ENCODE data around the gene REL.
A peak's percentile ranks its signal among the peaks of the same experiment; 100 is the strongest.

Gene REL

DNA sequence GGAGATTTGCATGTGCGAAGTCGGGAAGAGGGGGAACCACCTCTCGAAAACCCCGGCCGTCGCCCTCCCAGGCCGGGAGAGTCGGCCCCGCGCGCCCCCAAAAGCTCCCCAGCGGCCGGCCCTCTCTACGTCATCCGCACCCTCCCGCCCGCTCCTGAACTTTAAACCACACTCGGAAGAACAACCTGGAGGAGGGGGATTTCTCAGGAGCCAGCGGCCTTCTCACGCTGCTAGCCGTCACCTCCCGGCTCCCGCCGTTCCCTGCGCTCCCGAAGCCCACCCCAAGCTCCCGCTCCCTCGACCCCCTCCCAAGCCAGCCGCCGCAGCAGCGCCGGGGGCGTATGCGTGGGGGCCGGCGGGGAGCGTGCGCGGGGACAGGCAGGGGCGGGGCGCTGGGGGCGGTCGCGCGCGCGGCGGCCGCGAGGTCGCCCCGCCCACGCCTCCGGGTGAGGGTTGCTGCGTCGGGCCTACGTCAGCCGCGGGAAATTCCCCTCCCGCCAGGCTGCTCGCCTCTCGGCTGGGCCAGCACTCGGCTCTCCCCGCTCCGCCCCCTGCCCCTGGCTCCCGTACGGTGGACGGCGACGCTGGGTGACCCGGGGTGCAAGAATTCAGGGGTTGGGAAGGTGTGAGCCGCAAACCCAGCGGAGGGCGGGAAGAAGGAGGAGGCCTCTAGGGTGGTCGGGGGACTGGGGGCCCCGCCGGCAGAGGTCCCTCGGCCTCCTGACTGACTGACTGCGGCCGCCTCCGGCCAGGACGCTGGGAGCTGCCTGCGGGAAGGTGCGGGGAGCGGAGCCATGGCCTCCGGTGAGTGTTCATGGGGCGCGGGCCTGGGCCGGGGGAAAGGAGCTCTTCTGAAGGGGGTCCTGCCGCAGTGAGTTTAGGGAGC is at the start of gene REL:
Gene REL (plus strand): TSS at position 528 of the 886 bp plus-strand sequence. CDS start 267 bp downstream, at position 795.
- Mint-ChIP-seq H3K9me3 (no peaks in the 10 kb centered on the region), H3K4me3 (peak within 1 kb of the TSS; percentile 97), H3K27me3 (no peaks in the 10 kb centered on the region), H3K27ac (peak within 1 kb of the TSS; percentile 96), H3K36me3 (ENCODE audit: low read depth) (peaks cover 43% of the 10 kb centered on the region), H3K4me1 (ENCODE audit: low read depth) (peaks cover 33% of the 10 kb centered on the region)
- peak; percentile 93 for DNase-seq

DNA sequence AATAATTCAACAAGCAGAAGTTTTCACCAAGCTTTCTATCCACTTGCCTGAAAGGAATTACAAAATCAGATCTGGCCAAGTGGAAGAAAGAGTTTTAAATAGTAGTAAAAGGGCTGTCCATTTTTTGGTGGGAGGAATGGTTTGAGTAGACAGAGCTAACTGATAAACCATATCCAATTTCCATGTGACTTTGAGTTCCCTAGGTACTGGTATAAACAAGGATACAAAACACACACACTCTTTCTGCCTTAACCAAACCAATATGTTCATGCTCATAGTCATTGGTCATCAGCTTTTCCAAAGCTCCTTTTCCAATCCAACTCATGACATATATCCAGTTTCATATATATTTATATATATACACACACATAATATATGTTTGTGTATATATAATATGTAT is 49.5 kb upstream of the REL start:
- H3K27ac Mint-ChIP-seq = no peak overlapping the region
- no peak for DNase-seq
- no peaks in the 10 kb centered on the region for H3K36me3 Mint-ChIP-seq (ENCODE audit: low read depth)
- peaks cover 5% of the 10 kb centered on the region for H3K27me3 Mint-ChIP-seq
- H3K4me1 Mint-ChIP-seq (ENCODE audit: low read depth) = peaks cover 50% of the 10 kb centered on the region
- no peaks in the 10 kb centered on the region for H3K9me3 Mint-ChIP-seq
- H3K4me3 Mint-ChIP-seq = no peak overlapping the region

DNA sequence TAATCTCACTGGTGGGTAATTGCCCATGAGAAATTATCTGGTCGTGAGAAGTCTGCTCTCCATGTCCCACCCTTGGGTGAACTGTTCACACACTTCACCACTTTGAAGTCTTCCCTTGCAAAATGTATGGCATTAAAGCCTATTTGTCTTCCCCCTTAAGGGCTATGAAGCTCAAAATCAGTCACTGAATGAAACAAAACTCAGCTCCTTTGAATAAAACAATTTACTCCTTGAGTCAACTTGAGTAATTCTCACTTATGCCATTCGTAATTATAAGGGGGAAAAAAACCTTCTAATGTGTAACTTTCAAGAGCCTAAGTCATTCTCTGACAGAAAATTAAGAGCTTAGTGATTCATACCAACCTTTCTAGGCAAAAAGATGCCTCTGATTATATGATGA is 48.8 kb upstream of the REL start:
- no peaks in the 10 kb centered on the region for H3K36me3 Mint-ChIP-seq (ENCODE audit: low read depth)
- H3K27me3 Mint-ChIP-seq = peaks cover 5% of the 10 kb centered on the region
- DNase-seq = no peak
- H3K4me1 Mint-ChIP-seq (ENCODE audit: low read depth) = peaks cover 47% of the 10 kb centered on the region
- H3K4me3 Mint-ChIP-seq = no peak overlapping the region
- peak overlapping the region; percentile 79 for H3K27ac Mint-ChIP-seq
- H3K9me3 Mint-ChIP-seq = no peaks in the 10 kb centered on the region

DNA sequence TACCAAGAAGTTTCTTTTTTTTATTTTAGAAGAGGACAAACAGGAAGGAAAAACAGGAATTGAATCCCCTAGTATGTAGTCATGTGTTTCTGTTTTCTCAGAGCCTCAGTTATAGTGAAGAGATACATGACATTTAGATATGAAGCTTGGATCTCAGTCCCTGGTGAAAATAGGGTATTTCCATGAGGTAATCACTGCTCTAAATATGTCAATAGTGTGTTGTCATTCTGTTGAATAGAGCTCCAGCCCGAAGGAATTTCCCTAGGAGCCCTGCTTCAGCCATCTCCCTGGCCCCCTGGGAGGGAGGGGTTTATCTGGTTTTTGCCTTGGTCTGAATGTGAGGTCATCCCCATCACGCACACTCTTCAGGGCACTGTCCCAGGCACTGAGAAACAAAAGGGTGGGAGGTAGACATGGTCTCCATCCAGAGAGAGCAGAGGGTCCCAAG is 47.1 kb upstream of the REL start:
- no peak overlapping the region for H3K4me3 Mint-ChIP-seq
- DNase-seq = no peak

DNA sequence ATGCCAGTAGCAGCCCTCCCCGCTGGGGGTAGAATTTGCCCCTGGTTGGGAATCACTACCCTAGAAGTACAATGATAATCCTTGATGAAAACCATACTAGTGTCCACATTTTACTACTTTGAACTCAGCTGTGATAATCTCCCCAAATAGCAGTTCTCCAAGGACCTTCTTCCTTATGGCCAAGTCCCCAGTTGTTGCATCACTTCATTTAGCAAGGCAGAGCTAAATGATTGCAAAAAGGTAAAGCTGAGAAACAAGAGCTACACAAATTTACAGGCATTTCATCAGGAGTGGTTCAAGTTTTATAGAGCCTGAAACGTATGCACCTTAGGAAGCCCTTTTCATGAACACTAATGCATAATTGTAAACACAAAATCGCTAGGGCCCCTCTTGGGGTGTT is 44.9 kb upstream of the REL start:
- no peaks in the 10 kb centered on the region for H3K9me3 Mint-ChIP-seq
- peaks cover 53% of the 10 kb centered on the region for H3K4me1 Mint-ChIP-seq (ENCODE audit: low read depth)
- no peak overlapping the region for H3K4me3 Mint-ChIP-seq
- no peak for DNase-seq
- no peaks in the 10 kb centered on the region for H3K36me3 Mint-ChIP-seq (ENCODE audit: low read depth)
- peaks cover 5% of the 10 kb centered on the region for H3K27me3 Mint-ChIP-seq
- no peak overlapping the region for H3K27ac Mint-ChIP-seq

More for the DNA sequence above, 47.1 kb upstream of the REL start:
- Mint-ChIP-seq H3K4me1 (ENCODE audit: low read depth) (peaks cover 49% of the 10 kb centered on the region), H3K27ac (peak overlapping the region; percentile 79), H3K36me3 (ENCODE audit: low read depth) (no peaks in the 10 kb centered on the region), H3K9me3 (no peaks in the 10 kb centered on the region), H3K27me3 (peaks cover 5% of the 10 kb centered on the region)

DNA sequence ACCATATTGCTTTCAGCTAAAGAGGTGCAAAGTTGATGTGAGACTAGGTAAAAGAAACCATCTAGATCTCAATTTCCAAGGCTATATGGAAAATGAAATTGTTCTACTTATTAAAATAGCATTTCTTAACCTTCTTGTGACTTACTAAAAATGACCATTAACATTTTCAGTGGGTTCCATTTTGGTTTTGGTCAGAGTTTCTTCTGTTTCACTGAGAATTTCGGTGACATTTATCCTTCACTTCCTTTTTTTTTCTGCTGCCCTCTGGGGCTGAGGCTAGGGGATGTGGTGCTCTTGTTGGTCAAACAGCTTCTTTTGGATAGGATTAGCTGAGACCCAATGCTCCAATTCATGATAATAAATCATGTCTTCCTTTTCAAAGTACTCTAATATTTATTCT is 44.3 kb upstream of the REL start:
- Mint-ChIP-seq H3K27me3 (peaks cover 5% of the 10 kb centered on the region), H3K4me3 (no peak overlapping the region), H3K27ac (no peak overlapping the region), H3K36me3 (ENCODE audit: low read depth) (no peaks in the 10 kb centered on the region), H3K4me1 (ENCODE audit: low read depth) (peaks cover 48% of the 10 kb centered on the region), H3K9me3 (no peaks in the 10 kb centered on the region)
- no peak for DNase-seq

DNA sequence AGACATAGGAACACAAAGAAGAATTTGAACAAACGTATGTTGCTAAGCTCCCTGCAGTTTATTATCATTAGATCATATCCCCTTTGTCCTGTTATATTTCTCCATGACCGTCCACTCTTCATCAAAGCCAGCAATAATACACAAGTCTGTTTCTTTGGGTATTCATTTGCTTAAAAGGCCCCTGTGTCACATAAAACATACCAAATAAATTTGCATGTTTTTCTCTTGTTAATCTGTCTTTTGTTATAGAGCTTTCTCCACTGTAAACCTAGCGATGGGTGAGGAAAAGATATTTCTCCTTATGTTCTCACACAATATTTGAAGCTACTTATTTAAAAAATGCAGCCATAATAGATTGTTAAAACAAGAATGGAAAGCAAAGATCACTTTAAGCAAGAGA is 42.9 kb upstream of the REL start:
- no peak overlapping the region for H3K27ac Mint-ChIP-seq
- peaks cover 36% of the 10 kb centered on the region for H3K4me1 Mint-ChIP-seq (ENCODE audit: low read depth)
- DNase-seq = no peak
- peaks cover 5% of the 10 kb centered on the region for H3K27me3 Mint-ChIP-seq
- no peak overlapping the region for H3K4me3 Mint-ChIP-seq
- no peaks in the 10 kb centered on the region for H3K36me3 Mint-ChIP-seq (ENCODE audit: low read depth)
- no peaks in the 10 kb centered on the region for H3K9me3 Mint-ChIP-seq

DNA sequence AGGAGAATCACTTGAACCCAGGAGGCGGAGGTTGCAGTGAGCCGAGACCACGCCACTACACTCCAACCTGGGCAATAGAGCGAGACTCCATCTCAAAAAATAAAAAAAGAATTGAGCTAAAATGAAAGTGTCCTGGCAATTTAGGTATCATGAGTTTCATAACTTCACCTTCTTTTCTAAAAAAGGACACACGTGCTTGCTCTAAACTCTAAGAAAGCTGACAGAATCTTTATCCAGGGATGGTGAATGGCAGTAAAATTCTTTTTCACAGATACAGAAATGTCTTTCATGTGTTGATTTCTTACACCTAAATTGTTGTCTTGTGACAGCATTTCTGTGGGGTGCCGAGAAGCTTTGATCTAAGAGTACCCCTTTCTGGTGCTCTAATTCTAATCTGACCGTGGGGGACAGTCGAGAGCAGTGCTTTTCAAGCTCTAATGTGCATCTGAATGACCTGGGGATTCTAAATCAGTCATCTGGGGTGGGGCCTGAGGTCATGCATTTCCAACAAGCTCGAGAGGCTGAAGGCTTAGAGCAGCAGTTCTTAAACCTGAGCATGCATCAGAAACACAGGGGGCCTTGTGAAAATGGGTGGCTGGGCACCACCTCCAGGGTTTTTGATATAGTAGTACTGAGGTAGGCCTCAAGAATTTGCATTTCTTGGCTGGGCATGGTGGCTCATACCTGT is 42.1 kb upstream of the REL start:
- Mint-ChIP-seq H3K27me3 (peaks cover 5% of the 10 kb centered on the region), H3K36me3 (ENCODE audit: low read depth) (no peaks in the 10 kb centered on the region), H3K27ac (no peak overlapping the region), H3K4me3 (no peak overlapping the region), H3K9me3 (no peaks in the 10 kb centered on the region), H3K4me1 (ENCODE audit: low read depth) (peaks cover 36% of the 10 kb centered on the region)
- DNase-seq = no peak

DNA sequence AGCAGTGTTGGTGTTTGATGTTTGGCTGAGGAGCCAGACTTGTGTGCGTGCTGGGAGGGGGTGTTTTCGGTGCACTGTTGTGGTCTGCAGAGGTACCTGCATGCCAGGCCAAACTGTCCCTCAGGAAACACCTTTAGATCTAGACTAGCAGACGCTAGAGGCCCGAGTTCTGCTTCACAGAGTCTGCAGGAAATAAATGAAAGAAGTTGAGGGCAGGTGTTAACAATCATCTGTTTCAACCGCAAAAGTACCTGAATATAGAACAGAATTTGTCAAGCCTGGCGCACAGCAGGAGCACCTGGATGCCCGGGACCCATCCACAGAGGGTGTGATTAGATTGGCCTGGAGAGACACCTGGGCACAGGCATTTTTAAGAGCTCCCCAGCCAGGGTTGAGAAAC is 40.5 kb upstream of the REL start:
- Mint-ChIP-seq H3K36me3 (ENCODE audit: low read depth) (no peaks in the 10 kb centered on the region), H3K9me3 (no peaks in the 10 kb centered on the region), H3K4me3 (no peak overlapping the region), H3K27me3 (no peaks in the 10 kb centered on the region), H3K27ac (no peak overlapping the region), H3K4me1 (ENCODE audit: low read depth) (peaks cover 38% of the 10 kb centered on the region)
- no peak for DNase-seq

DNA sequence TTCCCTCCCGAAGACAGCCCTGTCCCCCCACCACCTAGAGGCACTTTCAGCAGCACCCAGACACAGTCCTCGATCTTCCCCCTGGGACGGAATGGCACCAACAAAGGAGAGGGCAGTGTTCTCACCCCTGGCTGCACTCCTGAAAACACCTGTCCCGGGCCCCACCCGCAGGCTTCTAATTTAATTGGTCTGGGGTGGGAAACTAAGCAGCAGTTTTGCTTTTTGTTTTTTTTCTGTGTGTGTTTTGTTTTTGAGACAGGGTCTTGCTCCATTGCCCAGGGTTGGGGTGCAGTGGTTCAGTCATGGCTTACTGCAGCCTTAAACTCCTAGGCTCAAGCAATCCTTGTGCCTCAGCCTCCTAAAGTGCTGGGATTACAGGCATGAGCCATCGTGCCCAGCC is 38.4 kb upstream of the REL start:
- Mint-ChIP-seq H3K4me3 (no peak overlapping the region), H3K27me3 (no peaks in the 10 kb centered on the region), H3K9me3 (no peaks in the 10 kb centered on the region), H3K4me1 (ENCODE audit: low read depth) (peaks cover 32% of the 10 kb centered on the region), H3K36me3 (ENCODE audit: low read depth) (no peaks in the 10 kb centered on the region), H3K27ac (no peak overlapping the region)
- no peak for DNase-seq

DNA sequence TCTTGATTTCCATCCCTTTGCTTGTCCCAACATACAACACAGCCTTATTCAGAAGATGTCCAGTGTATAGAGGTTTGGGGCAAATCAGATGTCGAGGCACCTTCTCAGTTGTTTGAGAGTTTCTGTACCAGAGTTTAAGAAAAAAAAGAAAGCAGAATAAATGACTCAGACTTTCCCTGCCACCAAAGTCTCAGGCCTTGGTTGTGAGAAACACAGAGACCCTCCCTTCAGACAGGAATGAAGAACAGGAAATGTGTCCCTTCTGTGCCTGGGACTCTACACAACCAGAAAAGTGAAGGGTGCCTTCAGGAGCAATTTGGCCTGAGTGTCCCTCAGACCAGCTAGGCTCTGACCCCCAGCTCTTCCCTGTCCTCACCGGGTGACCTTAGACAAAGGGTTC is 37.3 kb upstream of the REL start:
- Mint-ChIP-seq H3K27me3 (no peaks in the 10 kb centered on the region), H3K9me3 (no peaks in the 10 kb centered on the region), H3K4me1 (ENCODE audit: low read depth) (peaks cover 32% of the 10 kb centered on the region), H3K27ac (peak overlapping the region; percentile 83), H3K36me3 (ENCODE audit: low read depth) (no peaks in the 10 kb centered on the region), H3K4me3 (peak overlapping the region; percentile 1)
- peak; percentile 39 for DNase-seq

DNA sequence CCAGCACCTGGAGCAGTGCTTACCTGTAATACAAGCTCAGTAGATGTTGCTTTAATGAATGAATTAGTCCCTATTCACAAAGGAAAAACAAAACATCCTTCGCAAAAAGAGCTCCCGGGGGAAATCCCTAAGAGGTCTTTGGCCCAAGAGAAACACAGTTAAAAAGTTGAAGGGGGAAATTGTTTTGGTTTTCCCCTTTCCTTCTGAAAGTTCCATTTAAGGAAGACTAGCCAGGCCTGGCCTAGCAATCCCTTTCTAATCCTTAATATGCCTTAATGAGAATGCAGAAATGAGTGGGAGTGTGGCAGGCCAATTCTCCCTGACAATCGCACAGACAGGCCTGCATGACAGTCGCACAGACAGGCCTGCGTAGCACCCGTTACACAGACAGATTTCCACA is 33.5 kb upstream of the REL start:
- no peak overlapping the region for H3K4me3 Mint-ChIP-seq
- no peak for DNase-seq
- no peaks in the 10 kb centered on the region for H3K36me3 Mint-ChIP-seq (ENCODE audit: low read depth)
- H3K27me3 Mint-ChIP-seq = no peaks in the 10 kb centered on the region
- H3K27ac Mint-ChIP-seq = no peak overlapping the region
- H3K4me1 Mint-ChIP-seq (ENCODE audit: low read depth) = peaks cover 17% of the 10 kb centered on the region
- H3K9me3 Mint-ChIP-seq = no peaks in the 10 kb centered on the region

DNA sequence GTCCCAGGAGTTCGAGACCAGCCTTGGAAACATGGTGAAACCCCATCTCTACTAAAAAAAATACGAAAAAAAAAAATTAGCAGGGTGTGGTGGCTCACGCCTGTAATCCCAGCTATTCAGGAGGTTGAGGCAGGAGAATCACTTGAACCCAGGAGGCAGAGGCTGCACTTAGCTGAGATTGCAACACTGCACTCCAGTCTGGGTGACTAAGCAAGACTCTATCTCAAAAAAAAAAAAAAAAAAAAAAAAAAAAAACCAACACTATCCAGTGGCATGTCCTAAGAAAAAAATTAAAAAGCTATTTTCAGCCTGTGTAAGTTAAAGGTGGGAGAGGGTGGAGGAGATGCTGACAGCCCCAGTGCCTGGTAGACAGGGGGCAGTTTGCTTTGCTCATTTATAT is 32.2 kb upstream of the REL start:
- H3K9me3 Mint-ChIP-seq = no peaks in the 10 kb centered on the region
- H3K27ac Mint-ChIP-seq = no peak overlapping the region
- no peak for DNase-seq
- peaks cover 8% of the 10 kb centered on the region for H3K4me1 Mint-ChIP-seq (ENCODE audit: low read depth)
- no peaks in the 10 kb centered on the region for H3K36me3 Mint-ChIP-seq (ENCODE audit: low read depth)
- no peaks in the 10 kb centered on the region for H3K27me3 Mint-ChIP-seq
- H3K4me3 Mint-ChIP-seq = no peak overlapping the region

DNA sequence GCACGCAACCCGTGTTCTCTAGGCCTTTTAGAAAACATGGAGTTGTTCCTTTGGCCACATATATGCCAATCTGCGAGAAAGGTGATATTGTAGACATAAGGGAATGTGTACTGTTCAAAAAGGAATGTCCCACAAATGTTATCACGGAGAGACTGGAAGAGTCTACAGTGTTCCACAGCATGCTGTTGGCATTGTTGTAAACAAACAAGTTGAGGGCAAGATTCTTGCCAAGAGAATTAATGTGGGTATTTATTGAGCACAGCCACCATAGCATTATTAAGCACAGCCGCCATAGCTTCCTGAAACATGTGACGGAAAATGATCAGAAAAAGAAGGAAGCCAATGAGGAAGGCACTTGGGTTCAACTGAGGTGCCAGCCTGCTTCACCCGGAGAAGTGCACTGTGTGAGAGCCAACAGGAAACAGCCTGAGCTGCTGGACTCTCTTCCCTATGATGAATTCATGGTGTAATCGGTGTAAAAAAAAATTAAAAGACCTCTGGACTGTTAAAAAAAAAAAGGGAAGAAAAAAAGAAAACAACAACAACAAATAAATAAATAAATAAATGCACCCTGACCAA is 29.0 kb upstream of the REL start:
- H3K4me1 Mint-ChIP-seq (ENCODE audit: low read depth) = no peaks in the 10 kb centered on the region
- DNase-seq = no peak
- no peaks in the 10 kb centered on the region for H3K9me3 Mint-ChIP-seq
- no peaks in the 10 kb centered on the region for H3K36me3 Mint-ChIP-seq (ENCODE audit: low read depth)
- no peak overlapping the region for H3K4me3 Mint-ChIP-seq
- H3K27ac Mint-ChIP-seq = no peak overlapping the region
- H3K27me3 Mint-ChIP-seq = no peaks in the 10 kb centered on the region

DNA sequence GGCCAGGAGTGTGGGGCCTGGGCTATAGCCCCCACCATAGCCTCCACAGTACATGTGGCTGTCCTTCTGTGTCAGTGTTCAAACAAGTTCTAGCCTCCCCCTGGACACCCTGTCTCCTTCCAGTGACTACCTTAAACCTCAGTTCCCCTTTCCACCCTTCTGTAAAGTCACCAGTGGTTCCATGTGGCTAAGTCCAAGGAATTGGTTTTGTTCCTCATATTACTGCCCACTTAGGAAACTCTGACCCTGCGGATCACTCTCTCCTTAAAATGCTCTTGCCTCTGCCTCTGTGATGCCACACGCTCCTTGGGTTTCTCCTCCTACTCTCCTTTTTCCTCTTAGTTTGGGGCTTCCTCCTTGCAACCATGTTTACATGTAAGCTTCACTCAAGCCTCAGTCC is 27.8 kb upstream of the REL start:
- H3K4me3 Mint-ChIP-seq = no peak overlapping the region
- H3K27ac Mint-ChIP-seq = no peak overlapping the region
- H3K36me3 Mint-ChIP-seq (ENCODE audit: low read depth) = no peaks in the 10 kb centered on the region
- DNase-seq = no peak
- H3K9me3 Mint-ChIP-seq = no peaks in the 10 kb centered on the region
- H3K27me3 Mint-ChIP-seq = no peaks in the 10 kb centered on the region
- H3K4me1 Mint-ChIP-seq (ENCODE audit: low read depth) = no peaks in the 10 kb centered on the region

All from activated T-cell treated with anti-CD3 and anti-CD28 coated beads, Interleukin-2, amount 50 U/mL, for 24 hours (primary cell).